GM23338 (cell line): ENCODE data around the gene FAM13A. TPM values are rescaled to one million over a fixed set of nuclear protein-coding genes. Genes with fewer than 3 reads are reported as not detected.

ENCODE experiments used
- ATAC-seq: fragments of 200-7000 bp; cut with Tn5 transposase; 3 replicates; pipeline ENCODE4 v1.9.1; 2020
- DNase-seq: peaks from one replicate; pipeline ENCODE4 v3.0.0-alpha.2; 2015; ENCODE audit warnings: low spot score
- H2AFZ ChIP-seq: fragments of 200-600 bp; sonication (generic); 2 replicates; pipeline ENCODE4 v1.8.0; 2016; ENCODE audit warnings: antibody characterized with exemption, mild to moderate bottlenecking, moderate library complexity
- H3F3A ChIP-seq: fragments of 200-600 bp; sonication (generic); replicated peaks from 2 replicates; pipeline ENCODE4 v1.8.0; 2017; ENCODE audit warnings: antibody characterized with exemption, mixed run types, low read depth
- H3K27ac ChIP-seq: fragments of 200-600 bp; sonication (generic); 2 replicates; pipeline ENCODE4 v1.6.1; 2016; ENCODE audit warnings: low read depth
- H3K27me3 ChIP-seq: fragments of 200-600 bp; sonication (generic); 2 replicates; pipeline ENCODE4 v1.8.0; 2016; ENCODE audit warnings: mild to moderate bottlenecking, mixed run types, moderate library complexity; ENCODE audit not compliant: insufficient read depth
- H3K36me3 ChIP-seq: fragments of 200-600 bp; sonication (generic); 2 replicates; pipeline ENCODE4 v1.8.0; 2016; ENCODE audit warnings: mild to moderate bottlenecking; ENCODE audit not compliant: insufficient read depth
- H3K4me1 ChIP-seq: fragments of 200-600 bp; sonication (generic); 2 replicates; pipeline ENCODE4 v1.8.0; 2016; ENCODE audit warnings: mild to moderate bottlenecking, moderate library complexity; ENCODE audit not compliant: insufficient read depth
- H3K4me2 ChIP-seq: fragments of 200-600 bp; sonication (generic); 2 replicates; pipeline ENCODE4 v1.7.1; 2017; ENCODE audit warnings: mixed run types
- H3K4me3 ChIP-seq: fragments of 200-600 bp; sonication (generic); 2 replicates; pipeline ENCODE4 v1.6.1; 2016; ENCODE audit warnings: mixed run types
- H3K79me2 ChIP-seq: fragments of 200-600 bp; sonication (generic); replicated peaks from 2 replicates; pipeline ENCODE4 v1.8.0; 2017; ENCODE audit warnings: mild to moderate bottlenecking; ENCODE audit not compliant: insufficient read depth
- H3K9me2 ChIP-seq: fragments of 200-600 bp; sonication (generic); 2 replicates; pipeline ENCODE4 v1.8.0; 2017; ENCODE audit not compliant: insufficient read depth
- H4K20me1 ChIP-seq: fragments of 200-600 bp; sonication (generic); replicated peaks from 2 replicates; pipeline ENCODE4 v1.8.0; 2017; ENCODE audit warnings: mild to moderate bottlenecking; ENCODE audit not compliant: insufficient read depth
- H3K27ac Mint-ChIP-seq: 2 replicates; pipeline ENCODE4 v1.8.0; 2020; ENCODE audit warnings: inconsistent platforms, mild to moderate bottlenecking, moderate library complexity, mixed read lengths
- H3K27me3 Mint-ChIP-seq: 3 replicates; pipeline ENCODE4 v1.8.0; 2022; ENCODE audit warnings: low read depth, mild to moderate bottlenecking, moderate library complexity, mixed read lengths, inconsistent platforms; ENCODE audit not compliant: insufficient read depth, poor library complexity
- H3K36me3 Mint-ChIP-seq: 3 replicates; pipeline ENCODE4 v1.8.0; 2021; ENCODE audit warnings: low read depth, mild to moderate bottlenecking, inconsistent platforms, moderate library complexity, mixed read lengths
- H3K4me1 Mint-ChIP-seq: 3 replicates; pipeline ENCODE4 v1.8.0; 2020; ENCODE audit warnings: mild to moderate bottlenecking, inconsistent platforms, mixed read lengths
- H3K4me3 Mint-ChIP-seq: 3 replicates; pipeline ENCODE4 v1.8.0; 2021; ENCODE audit warnings: moderate library complexity, mild to moderate bottlenecking, inconsistent platforms, mixed read lengths
- H3K9me3 Mint-ChIP-seq: 3 replicates; pipeline ENCODE4 v1.8.0; 2020; ENCODE audit warnings: moderate library complexity, mild to moderate bottlenecking, inconsistent platforms, mixed read lengths
- CREB1 ChIP-seq: fragments of 250-450 bp; sonication (Bioruptor Pico); IDR thresholded peaks from 2 replicates; pipeline ENCODE4 v1.5.0; 2020; ENCODE audit warnings: low read depth, mild to moderate bottlenecking, moderate library complexity
- EZH2 ChIP-seq: fragments of 200-600 bp; sonication (generic); IDR thresholded peaks from one replicate; pipeline ENCODE4 v1.8.0; 2017; ENCODE audit warnings: antibody characterized with exemption, mild to moderate bottlenecking, low read depth; ENCODE audit not compliant: unreplicated experiment
- POLR2AphosphoS5 ChIP-seq: IDR thresholded peaks from 2 replicates; pipeline ENCODE4 v1.6.1; 2016; ENCODE audit warnings: antibody characterized with exemption, low read depth
- STAT1 ChIP-seq: IDR thresholded peaks from one replicate; pipeline ENCODE4 v1.6.1; 2016; ENCODE audit warnings: antibody characterized with exemption; ENCODE audit not compliant: unreplicated experiment
- ZNF114 ChIP-seq: fragments of 250-450 bp; sonication (Bioruptor Pico); IDR thresholded peaks from 2 replicates; pipeline ENCODE4 v1.5.0; 2020; ENCODE audit warnings: mild to moderate bottlenecking, moderate library complexity
- polyA plus RNA-seq: library from polyadenylated mRNA; unstranded; fragments of >200 nt; fragmentation: Nextera tagmentation; extraction: Ambion mirVana; gene quantifications from 2 replicates; pipeline ENCODE4 v1.2.1, GENCODE V29; 2016
- total RNA-seq: library from RNA; depleted of rRNA; stranded (reverse); fragments of >200 nt; shearing (Covaris generic); gene quantifications from 2 replicates; pipeline ENCODE4 v1.2.3, GENCODE V29; 2014
- TF ChIP-seq, protein P1 (sequence below): IDR thresholded peaks from 2 replicates; pipeline ENCODE4 v1.6.1; 2016; ENCODE audit warnings: antibody characterized with exemption
- TF ChIP-seq, protein P2 (sequence below): fragments of 250-450 bp; sonication (Bioruptor Pico); IDR thresholded peaks from 2 replicates; pipeline ENCODE4 v1.5.0; 2020; ENCODE audit warnings: mild to moderate bottlenecking, moderate library complexity
- TF ChIP-seq, protein P3 (sequence below), 2 experiments: fragments of 200-600 bp in 1 of 2; sonication (generic) in 1 of 2; conservative IDR thresholded peaks; 2 replicates each; pipeline versions ENCODE4 v1.5.1 to v1.6.1; 2016 to 2017; ENCODE audit warnings: antibody characterized with exemption in 2 of 2, low read depth in 2 of 2, mild to moderate bottlenecking in 2 of 2, moderate library complexity in 1 of 2

The FAM13A gene
- total and polyA plus RNA-seq, 2 experiments from 2014 or later = 13.9 to 28.4 TPM

DNA sequence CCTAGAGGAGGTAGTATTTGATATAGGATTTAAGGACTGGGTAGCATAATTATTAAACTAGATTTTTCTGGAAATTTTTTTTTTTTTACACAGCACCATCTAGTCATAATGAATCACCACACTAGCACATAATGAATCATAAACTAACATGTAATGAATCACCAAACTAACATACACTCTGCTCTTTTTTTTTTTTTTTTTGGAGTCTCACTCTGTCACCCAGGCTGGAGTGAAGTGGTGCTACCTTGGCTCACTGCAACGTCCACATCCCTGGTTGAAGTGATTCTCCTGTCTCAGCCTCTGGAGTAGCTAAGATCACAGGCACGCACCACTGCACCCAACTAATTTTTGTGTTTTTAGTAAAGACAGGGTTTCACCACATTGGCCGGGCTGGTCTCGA is 92.5 kb downstream of the FAM13A start:
- H3K4me2 ChIP-seq = no peak overlapping the region
- no peak for ATAC-seq

More for the DNA sequence above, 92.5 kb downstream of the FAM13A start:
- H4K20me1 ChIP-seq = no peaks in the 10 kb centered on the region
- no peak overlapping the region for H3K27ac ChIP-seq
- H3K79me2 ChIP-seq = no peaks in the 10 kb centered on the region
- Mint-ChIP-seq H3K27ac (no peak overlapping the region), H3K4me3 (no peak overlapping the region), H3K9me3 (peaks cover 1% of the 10 kb centered on the region), H3K36me3 (peaks cover 4% of the 10 kb centered on the region), H3K4me1 (peaks cover 32% of the 10 kb centered on the region), H3K27me3 (peaks cover 2% of the 10 kb centered on the region)
- no peaks in the 10 kb centered on the region for H3F3A ChIP-seq
- no peak overlapping the region for H3K4me3 ChIP-seq
- DNase-seq = no peak
- H2AFZ ChIP-seq = no peak overlapping the region
- TF ChIP-seq ZNF114 (CRISPR knock-in tag) = no peak
- TF ChIP-seq EZH2 = no peak
- no peak for TF ChIP-seq POLR2AphosphoS5
- no peak for TF ChIP-seq STAT1
- no peak for TF ChIP-seq CREB1 (CRISPR knock-in tag)
- TF ChIP-seq, protein P1, sequence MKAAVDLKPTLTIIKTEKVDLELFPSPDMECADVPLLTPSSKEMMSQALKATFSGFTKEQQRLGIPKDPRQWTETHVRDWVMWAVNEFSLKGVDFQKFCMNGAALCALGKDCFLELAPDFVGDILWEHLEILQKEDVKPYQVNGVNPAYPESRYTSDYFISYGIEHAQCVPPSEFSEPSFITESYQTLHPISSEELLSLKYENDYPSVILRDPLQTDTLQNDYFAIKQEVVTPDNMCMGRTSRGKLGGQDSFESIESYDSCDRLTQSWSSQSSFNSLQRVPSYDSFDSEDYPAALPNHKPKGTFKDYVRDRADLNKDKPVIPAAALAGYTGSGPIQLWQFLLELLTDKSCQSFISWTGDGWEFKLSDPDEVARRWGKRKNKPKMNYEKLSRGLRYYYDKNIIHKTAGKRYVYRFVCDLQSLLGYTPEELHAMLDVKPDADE = no peak
- TF ChIP-seq, protein P2, sequence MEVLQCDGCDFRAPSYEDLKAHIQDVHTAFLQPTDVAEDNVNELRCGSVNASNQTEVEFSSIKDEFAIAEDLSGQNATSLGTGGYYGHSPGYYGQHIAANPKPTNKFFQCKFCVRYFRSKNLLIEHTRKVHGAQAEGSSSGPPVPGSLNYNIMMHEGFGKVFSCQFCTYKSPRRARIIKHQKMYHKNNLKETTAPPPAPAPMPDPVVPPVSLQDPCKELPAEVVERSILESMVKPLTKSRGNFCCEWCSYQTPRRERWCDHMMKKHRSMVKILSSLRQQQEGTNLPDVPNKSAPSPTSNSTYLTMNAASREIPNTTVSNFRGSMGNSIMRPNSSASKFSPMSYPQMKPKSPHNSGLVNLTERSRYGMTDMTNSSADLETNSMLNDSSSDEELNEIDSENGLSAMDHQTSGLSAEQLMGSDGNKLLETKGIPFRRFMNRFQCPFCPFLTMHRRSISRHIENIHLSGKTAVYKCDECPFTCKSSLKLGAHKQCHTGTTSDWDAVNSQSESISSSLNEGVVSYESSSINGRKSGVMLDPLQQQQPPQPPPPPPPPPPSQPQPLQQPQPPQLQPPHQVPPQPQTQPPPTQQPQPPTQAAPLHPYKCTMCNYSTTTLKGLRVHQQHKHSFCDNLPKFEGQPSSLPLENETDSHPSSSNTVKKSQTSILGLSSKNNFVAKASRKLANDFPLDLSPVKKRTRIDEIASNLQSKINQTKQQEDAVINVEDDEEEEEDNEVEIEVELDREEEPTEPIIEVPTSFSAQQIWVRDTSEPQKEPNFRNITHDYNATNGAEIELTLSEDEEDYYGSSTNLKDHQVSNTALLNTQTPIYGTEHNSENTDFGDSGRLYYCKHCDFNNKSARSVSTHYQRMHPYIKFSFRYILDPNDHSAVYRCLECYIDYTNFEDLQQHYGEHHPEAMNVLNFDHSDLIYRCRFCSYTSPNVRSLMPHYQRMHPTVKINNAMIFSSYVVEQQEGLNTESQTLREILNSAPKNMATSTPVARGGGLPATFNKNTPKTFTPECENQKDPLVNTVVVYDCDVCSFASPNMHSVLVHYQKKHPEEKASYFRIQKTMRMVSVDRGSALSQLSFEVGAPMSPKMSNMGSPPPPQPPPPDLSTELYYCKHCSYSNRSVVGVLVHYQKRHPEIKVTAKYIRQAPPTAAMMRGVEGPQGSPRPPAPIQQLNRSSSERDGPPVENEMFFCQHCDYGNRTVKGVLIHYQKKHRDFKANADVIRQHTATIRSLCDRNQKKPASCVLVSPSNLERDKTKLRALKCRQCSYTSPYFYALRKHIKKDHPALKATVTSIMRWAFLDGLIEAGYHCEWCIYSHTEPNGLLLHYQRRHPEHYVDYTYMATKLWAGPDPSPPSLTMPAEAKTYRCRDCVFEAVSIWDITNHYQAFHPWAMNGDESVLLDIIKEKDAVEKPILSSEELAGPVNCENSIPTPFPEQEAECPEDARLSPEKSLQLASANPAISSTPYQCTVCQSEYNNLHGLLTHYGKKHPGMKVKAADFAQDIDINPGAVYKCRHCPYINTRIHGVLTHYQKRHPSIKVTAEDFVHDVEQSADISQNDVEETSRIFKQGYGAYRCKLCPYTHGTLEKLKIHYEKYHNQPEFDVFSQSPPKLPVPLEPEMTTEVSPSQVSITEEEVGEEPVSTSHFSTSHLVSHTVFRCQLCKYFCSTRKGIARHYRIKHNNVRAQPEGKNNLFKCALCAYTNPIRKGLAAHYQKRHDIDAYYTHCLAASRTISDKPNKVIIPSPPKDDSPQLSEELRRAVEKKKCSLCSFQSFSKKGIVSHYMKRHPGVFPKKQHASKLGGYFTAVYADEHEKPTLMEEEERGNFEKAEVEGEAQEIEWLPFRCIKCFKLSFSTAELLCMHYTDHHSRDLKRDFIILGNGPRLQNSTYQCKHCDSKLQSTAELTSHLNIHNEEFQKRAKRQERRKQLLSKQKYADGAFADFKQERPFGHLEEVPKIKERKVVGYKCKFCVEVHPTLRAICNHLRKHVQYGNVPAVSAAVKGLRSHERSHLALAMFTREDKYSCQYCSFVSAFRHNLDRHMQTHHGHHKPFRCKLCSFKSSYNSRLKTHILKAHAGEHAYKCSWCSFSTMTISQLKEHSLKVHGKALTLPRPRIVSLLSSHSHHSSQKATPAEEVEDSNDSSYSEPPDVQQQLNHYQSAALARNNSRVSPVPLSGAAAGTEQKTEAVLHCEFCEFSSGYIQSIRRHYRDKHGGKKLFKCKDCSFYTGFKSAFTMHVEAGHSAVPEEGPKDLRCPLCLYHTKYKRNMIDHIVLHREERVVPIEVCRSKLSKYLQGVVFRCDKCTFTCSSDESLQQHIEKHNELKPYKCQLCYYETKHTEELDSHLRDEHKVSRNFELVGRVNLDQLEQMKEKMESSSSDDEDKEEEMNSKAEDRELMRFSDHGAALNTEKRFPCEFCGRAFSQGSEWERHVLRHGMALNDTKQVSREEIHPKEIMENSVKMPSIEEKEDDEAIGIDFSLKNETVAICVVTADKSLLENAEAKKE (CRISPR knock-in tag) = no peak
- TF ChIP-seq, protein P3, sequence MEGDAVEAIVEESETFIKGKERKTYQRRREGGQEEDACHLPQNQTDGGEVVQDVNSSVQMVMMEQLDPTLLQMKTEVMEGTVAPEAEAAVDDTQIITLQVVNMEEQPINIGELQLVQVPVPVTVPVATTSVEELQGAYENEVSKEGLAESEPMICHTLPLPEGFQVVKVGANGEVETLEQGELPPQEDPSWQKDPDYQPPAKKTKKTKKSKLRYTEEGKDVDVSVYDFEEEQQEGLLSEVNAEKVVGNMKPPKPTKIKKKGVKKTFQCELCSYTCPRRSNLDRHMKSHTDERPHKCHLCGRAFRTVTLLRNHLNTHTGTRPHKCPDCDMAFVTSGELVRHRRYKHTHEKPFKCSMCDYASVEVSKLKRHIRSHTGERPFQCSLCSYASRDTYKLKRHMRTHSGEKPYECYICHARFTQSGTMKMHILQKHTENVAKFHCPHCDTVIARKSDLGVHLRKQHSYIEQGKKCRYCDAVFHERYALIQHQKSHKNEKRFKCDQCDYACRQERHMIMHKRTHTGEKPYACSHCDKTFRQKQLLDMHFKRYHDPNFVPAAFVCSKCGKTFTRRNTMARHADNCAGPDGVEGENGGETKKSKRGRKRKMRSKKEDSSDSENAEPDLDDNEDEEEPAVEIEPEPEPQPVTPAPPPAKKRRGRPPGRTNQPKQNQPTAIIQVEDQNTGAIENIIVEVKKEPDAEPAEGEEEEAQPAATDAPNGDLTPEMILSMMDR (conservative IDR thresholded peaks at IDR 0.05; ENCODE audit: low read depth in 2 of 2) = no peak
- peaks cover 35% of the 10 kb centered on the region for H3K4me1 ChIP-seq
- H3K36me3 ChIP-seq = no peaks in the 10 kb centered on the region
- no peaks in the 10 kb centered on the region for H3K27me3 ChIP-seq
- H3K9me2 ChIP-seq = no peaks in the 10 kb centered on the region
